GM23248 (cell line): ENCODE data around the gene SBF2.

Source experiments
- EZH2 ChIP-seq: fragments of 200-600 bp; sonication (generic); IDR thresholded peaks from 2 replicates; pipeline ENCODE4 v1.6.1; 2018; ENCODE audit warnings: antibody characterized with exemption, mild to moderate bottlenecking; ENCODE audit not compliant: insufficient read depth, poor library complexity, severe bottlenecking
- EZH2phosphoT487 ChIP-seq: fragments of 200-600 bp; sonication (generic); IDR thresholded peaks from 2 replicates; pipeline ENCODE4 v1.6.1; 2018; ENCODE audit warnings: antibody characterized with exemption, moderate library complexity, mild to moderate bottlenecking, low read depth; ENCODE audit not compliant: insufficient read depth

DNA sequence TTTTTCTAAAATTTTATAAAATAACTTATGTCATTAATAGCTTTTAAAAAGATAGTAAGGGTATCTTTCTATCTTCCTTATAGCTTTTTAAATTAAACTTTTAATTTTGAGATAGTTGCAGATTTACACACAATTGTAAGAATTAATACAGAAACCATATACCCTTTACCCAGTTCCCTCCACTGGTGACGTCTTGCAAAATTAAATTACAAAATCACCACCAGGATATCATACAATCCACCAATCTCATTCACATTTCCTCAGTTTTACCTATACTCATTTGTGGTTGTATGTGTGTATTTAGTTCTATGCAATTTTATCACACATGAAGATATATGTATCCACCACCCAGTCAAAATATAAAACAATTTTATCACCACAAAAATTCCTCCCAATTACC is 10.0 kb downstream of the SBF2 start:
- TF ChIP-seq EZH2 (no peak), EZH2phosphoT487 (no peak)
